ENCODE measurements around the gene STKLD1. TPM values are rescaled to one million over a fixed set of nuclear protein-coding genes. Genes with fewer than 3 reads are reported as not detected.

STKLD1 gene
- total RNA-seq, 1 donor from 2014 or later: 0.06 TPM

DNA sequence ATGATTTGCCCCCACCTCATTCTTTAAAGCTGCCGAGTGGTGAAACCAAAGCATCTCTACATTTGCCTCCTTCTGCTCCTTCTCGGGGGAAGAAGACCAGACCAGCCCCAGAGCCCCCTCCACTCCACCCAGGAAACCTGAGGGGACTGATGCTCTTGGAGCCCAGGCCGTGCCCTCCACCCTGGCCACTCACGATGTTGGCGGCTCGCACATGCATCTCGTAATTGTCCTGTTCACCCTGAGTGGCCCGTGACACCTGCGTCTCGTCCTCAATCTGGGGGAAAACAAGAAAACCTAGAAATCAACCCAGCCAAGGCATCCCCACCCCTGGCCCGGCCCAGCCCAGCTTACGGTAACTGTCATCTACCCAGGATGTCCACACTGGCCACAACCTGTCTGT is 31.2 kb upstream of the STKLD1 start:
- DNase-seq (ENCODE audit: extremely low read depth, low read depth, low spot score): no peak

DNA sequence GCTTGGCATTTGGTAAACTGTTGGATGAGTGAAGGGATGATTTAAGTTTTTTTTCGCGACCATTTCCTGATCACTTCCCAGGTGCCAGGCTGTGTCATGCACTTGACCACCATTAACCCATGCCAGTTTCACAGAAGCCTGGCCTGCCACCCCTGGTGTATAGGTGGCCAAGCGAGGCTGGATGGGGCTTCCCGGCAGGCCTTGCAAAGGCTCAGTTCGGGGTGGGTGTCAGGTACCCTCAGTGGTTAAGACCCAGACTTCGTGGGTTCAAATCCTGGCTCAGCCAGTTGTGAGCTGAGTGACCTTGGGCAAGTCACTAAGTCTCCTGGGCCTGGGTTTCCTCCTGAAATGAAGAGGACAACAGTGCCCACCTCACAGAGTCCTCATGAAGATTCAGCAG is 30.6 kb upstream of the STKLD1 start:
- DNase-seq (ENCODE audit: extremely low read depth, low read depth, low spot score): no peak

DNA sequence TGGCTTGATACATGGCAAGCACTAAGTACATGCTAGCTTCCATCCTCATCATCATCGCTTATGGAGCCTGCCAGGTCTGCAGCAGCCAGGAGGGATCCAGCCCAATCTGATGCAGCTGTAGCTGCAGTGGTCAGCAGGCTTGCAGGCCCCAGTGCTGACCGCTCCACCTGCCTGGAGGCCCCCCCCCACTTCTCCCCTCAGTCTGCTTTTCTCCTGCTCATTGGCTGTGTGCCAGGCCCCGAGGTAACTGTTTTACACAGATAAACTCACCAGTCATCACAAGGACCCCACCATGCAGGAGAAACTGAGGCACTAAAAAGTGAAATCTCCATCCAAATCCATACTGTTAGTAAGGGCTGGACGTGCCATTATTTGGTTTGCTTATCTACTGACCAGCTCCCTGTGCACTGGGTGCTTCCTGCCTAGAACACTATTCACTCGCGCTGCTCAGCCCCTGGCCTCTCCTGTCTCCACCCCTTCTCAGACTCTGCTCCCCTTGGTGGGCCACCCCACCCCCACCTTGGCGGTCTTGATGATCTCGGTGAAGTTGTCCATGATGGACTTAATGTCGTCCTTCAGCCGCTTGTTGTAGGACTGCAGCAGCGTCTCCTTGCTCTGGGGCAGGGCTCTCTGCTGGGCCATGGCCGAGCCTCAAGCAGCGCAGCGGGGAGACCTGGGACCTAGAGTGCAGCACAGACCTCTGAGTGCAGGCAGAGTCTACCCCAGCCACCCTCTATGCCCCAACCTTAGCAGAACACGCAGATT is 30.0 kb upstream of the STKLD1 start:
- no peak for DNase-seq (ENCODE audit: extremely low read depth, low read depth, low spot score)

GRCh38 chr9:133347515-133347984 is 28.6 kb upstream of the STKLD1 start:
- DNase-seq (ENCODE audit: extremely low read depth, low read depth, low spot score): no peak

GRCh38 chr9:133347985-133348717 is 28.0 kb upstream of the STKLD1 start, which contains the start of the genes MED22 and RPL7A:
MED22 (minus strand) TSS chr9:133348131; CDS start chr9:133346662, 1,469 bp downstream.
RPL7A (plus strand) TSS chr9:133348218; CDS start chr9:133348244, 26 bp downstream.
- DNase-seq (ENCODE audit: extremely low read depth, low read depth, low spot score): peak; percentile 88

- DNase-seq (ENCODE audit: extremely low read depth, low read depth, low spot score): no peak
Observed at GRCh38 chr9:133348718-133349573, 27.2 kb upstream of the STKLD1 start.

GRCh38 chr9:133349965-133350616 is 26.1 kb upstream of the STKLD1 start:
- DNase-seq (ENCODE audit: extremely low read depth, low read depth, low spot score): no peak

- no peak for DNase-seq (ENCODE audit: extremely low read depth, low read depth, low spot score)
Observed at GRCh38 chr9:133351526-133351907, 24.6 kb upstream of the STKLD1 start.

- no peak for DNase-seq (ENCODE audit: extremely low read depth, low read depth, low spot score)
Observed at GRCh38 chr9:133351908-133352634, 24.1 kb upstream of the STKLD1 start.

- DNase-seq (ENCODE audit: extremely low read depth, low read depth, low spot score): no peak
Observed at GRCh38 chr9:133352635-133353340, 23.4 kb upstream of the STKLD1 start.

- DNase-seq (ENCODE audit: extremely low read depth, low read depth, low spot score): no peak
Observed at GRCh38 chr9:133353548-133353947, 22.6 kb upstream of the STKLD1 start.

- DNase-seq (ENCODE audit: extremely low read depth, low read depth, low spot score): no peak
Observed at GRCh38 chr9:133354766-133355165, 21.4 kb upstream of the STKLD1 start.

GRCh38 chr9:133355881-133356357 is 20.2 kb upstream of the STKLD1 start:
- no peak for DNase-seq (ENCODE audit: extremely low read depth, low read depth, low spot score)

GRCh38 chr9:133356391-133357091 is 19.6 kb upstream of the STKLD1 start, which contains the start of the genes SURF1 and SURF2:
SURF1 (minus strand) TSS chr9:133356487; CDS start chr9:133356453, 34 bp downstream.
SURF2 (plus strand) TSS chr9:133356550; CDS start chr9:133356593, 43 bp downstream.
- no peak for DNase-seq (ENCODE audit: extremely low read depth, low read depth, low spot score)

DNA sequence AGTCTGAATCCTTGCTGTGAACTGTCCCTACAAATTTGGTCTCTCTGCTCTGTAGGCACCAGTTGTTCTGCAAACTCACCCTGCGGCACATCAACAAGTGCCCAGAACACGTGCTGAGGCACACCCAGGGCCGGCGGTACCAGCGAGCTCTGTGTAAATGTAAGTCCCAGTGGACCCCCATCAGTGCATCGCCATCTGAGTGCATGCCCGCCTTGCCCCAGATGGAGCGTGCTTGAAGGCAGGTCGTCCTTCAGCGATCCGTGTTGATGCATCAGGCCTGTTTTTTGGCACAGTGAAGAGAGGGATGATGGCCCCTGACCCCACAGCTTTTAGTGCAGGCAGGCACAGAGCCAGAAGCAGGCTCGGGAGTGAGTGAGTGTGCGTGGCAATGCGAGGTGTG is 18.5 kb upstream of the STKLD1 start:
- DNase-seq (ENCODE audit: extremely low read depth, low read depth, low spot score): no peak

DNA sequence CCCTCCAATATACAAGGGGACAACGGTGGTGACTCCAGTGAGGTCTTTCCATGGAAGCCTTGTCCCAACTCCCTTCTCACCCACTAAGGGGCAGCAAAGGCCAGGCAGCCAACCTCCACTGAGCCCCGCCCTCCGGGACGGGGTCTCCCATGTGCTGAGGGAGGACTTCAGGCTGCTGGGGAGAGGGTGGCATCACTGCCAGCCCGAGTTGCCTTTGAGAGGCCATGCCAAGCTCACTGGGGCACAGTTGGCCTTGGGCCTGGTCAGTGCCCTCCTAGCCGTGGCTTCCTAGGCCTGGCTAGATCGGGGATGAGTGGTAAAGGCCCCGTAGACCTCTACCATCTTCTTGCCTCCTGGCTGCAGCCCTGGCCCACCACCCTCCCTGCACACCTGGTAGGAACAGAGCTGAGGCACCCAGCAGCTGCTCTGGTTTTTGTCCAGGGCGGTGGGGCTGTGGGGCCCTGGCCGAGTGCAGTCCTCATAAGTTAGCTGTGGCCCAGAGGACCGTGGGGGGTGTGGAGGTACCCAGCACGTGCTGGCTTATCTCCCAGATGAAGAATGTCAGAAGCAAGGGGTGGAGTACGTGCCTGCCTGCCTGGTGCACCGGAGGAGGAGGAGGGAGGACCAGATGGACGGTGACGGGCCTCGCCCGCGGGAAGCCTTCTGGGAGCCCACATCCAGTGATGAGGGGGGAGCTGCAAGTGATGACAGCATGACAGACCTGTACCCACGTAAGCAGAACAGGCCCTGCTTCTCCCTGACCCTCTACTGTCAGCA is 16.6 kb upstream of the STKLD1 start:
- DNase-seq (ENCODE audit: extremely low read depth, low read depth, low spot score): no peak
